HK-2 (cell line): ENCODE measurements around the gene SLC24A4.

Experiments used
- DNase-seq: peaks from one replicate; pipeline ENCODE4 v3.0.0-alpha.2; 2018; ENCODE audit not compliant: unreplicated experiment

SLC24A4 gene

GRCh38 chr14:92500491-92500941 lies 177.6 kb downstream of the SLC24A4 start:
- no peak for DNase-seq

GRCh38 chr14:92501891-92502351 lies 179.0 kb downstream of the SLC24A4 start:
- no peak for DNase-seq

GRCh38 chr14:92502541-92503286 lies 179.7 kb downstream of the SLC24A4 start:
- DNase-seq, result no peak

GRCh38 chr14:92503756-92504491 lies 181.0 kb downstream of the SLC24A4 start:
- DNase-seq, result peak; percentile 28

GRCh38 chr14:92505826-92506225 lies 182.9 kb downstream of the SLC24A4 start:
- no peak for DNase-seq

GRCh38 chr14:92506231-92506630 lies 183.3 kb downstream of the SLC24A4 start:
- DNase-seq, result no peak

- DNase-seq, result no peak
These were observed 184.3 kb downstream of the SLC24A4 start for GRCh38 chr14:92507174-92507768.

GRCh38 chr14:92510972-92511371 lies 188.0 kb downstream of the SLC24A4 start:
- peak; percentile 12 for DNase-seq

GRCh38 chr14:92511453-92512238 lies 188.7 kb downstream of the SLC24A4 start:
- DNase-seq, result peak; percentile 61

- no peak for DNase-seq
These were observed 189.8 kb downstream of the SLC24A4 start for GRCh38 chr14:92512807-92513203.

- DNase-seq, result peak; percentile 70
These were observed 190.4 kb downstream of the SLC24A4 start, which contains the start of gene RIN3 for GRCh38 chr14:92513204-92513965. Gene RIN3, plus strand, starts transcription at chr14:92513781. Its CDS starts 152 bp downstream, at chr14:92513933.

- DNase-seq, result no peak
These were observed 191.2 kb downstream of the SLC24A4 start for GRCh38 chr14:92513966-92514843.

GRCh38 chr14:92514844-92515514 lies 192.0 kb downstream of the SLC24A4 start:
- no peak for DNase-seq

GRCh38 chr14:92515546-92516343 lies 192.8 kb downstream of the SLC24A4 start:
- no peak for DNase-seq

- DNase-seq, result no peak
These were observed 193.5 kb downstream of the SLC24A4 start for GRCh38 chr14:92516344-92516965.

GRCh38 chr14:92516966-92517506 lies 194.1 kb downstream of the SLC24A4 start:
- DNase-seq, result no peak

GRCh38 chr14:92517761-92518160 lies 194.8 kb downstream of the SLC24A4 start:
- DNase-seq, result no peak
